ENCODE results near the gene LRRC1. TPM values are rescaled to one million over a fixed set of nuclear protein-coding genes. Genes with fewer than 3 reads are reported as not detected.

LRRC1 gene
- total and polyA plus RNA-seq, 2 of the 13 experiments (the other 11 are each of a cell fraction or from before 2014, with no cell fraction given): 15.6 to 27.7 TPM

DNA sequence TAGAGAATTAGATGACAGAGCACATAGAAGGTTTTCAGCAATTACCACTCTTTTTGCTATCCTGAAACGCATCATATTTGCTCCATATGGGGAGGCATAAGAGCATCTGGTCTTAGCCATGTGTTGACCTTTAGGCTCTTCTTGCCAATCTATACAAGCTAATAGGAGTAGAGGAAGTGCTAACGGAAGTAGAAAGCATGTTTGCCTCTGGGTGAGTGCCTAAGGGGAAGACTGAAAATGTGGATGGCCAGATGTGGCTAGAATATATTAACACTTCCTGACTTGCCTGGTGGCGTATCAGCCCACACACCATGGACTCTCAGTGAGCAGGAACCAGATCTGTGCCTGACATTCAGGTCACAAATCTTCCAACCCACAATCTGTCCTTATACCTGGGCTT, 136.3 kb downstream of the LRRC1 start:
- peaks cover 6% of the 10 kb centered on the region; the same call in 1 of the 2 replicates for H3K4me1 ChIP-seq (ENCODE audit: insufficient read depth, low read length)
- ChIA-PET CTCF (ENCODE audit: low intra/inter-chr PET ratio, low total read pairs) (no interaction called here), POLR2A (no interaction called here)
- TF ChIP-seq ZSCAN9 (CRISPR knock-in tag; IDR thresholded peaks at IDR 0.05; ENCODE audit: borderline replicate concordance): no peak
- H3K4me3 ChIP-seq (replicated peaks in 1 of 3; ENCODE audit: insufficient read depth in 1 of 3, low read depth in 2 of 3, low read length in 3 of 3): no peak overlapping the region
- H3K36me3 ChIP-seq (replicated peaks in 1 of 2; ENCODE audit: control insufficient read depth in 1 of 2, insufficient read depth in 2 of 2, low read length in 2 of 2): no peaks in the 10 kb centered on the region
- H3K9me3 ChIP-seq (ENCODE audit: low read length): no peaks in the 10 kb centered on the region
- intact Hi-C loops (cut with micrococcal nuclease; ENCODE audit: unreplicated experiment): no loop called here
- no peak for ATAC-seq
- no peak overlapping the region for H3K9ac ChIP-seq (ENCODE audit: insufficient read depth, low read depth, low read length)
- no peaks in the 10 kb centered on the region for H3K27me3 ChIP-seq (ENCODE audit: control insufficient read depth in 1 of 2, insufficient read depth in 2 of 2, low read length in 2 of 2)
- H2AFZ ChIP-seq (ENCODE audit: low read length): no peak overlapping the region
- no peaks in the 10 kb centered on the region for H3K79me2 ChIP-seq (ENCODE audit: insufficient read depth, low read length)
- no peak overlapping the region for H3K4me2 ChIP-seq (ENCODE audit: low read depth, low read length)
- no peak for DNase-seq (ENCODE audit: low spot score)
- H3K27ac ChIP-seq (ENCODE audit: extremely low read length, insufficient read depth, low read length): no peak overlapping the region
- 87% methylated on average over 3 of the region's 3 CpGs for WGBS (ENCODE audit: low lambda C conversion rate)
- in situ Hi-C loops (cut with HindIII; ENCODE audit: extremely low pct_ligation_motif_present, low pct_unique_long_range_greater_than_20kb): no loop called here
- no peaks in the 10 kb centered on the region for H4K20me1 ChIP-seq (ENCODE audit: insufficient read depth, low read length)
- no peak for FAIRE-seq
- no TSS peak for BruUV-seq (replicated peaks)

DNA sequence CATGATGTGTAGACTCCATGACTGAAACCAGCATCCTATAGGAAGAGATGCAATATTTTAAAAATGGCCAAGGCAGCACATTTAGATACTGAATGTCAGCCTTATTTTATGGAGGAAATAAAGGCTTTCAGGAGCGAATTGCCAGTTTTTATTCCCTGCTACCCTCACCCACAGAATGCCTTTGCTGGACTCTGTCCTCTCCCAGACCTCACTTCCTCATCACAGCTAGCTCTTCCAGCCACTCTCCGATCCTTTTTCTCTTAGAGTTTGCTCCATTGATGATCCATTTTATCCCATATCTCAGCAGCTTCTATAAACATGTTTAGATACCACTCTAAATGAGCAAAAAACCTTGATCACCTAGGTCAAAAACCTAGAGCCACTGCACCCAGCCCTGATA, 137.7 kb downstream of the LRRC1 start:
- DNase-seq (ENCODE audit: low spot score) (no peak), ATAC-seq (no peak), FAIRE-seq (no peak)
- Histone ChIP-seq H3K4me2 (ENCODE audit: low read depth, low read length) (no peak overlapping the region), H3K9me3 (ENCODE audit: low read length) (no peaks in the 10 kb centered on the region), H3K4me3 (replicated peaks in 1 of 3; ENCODE audit: insufficient read depth in 1 of 3, low read depth in 2 of 3, low read length in 3 of 3) (no peak overlapping the region), H3K79me2 (ENCODE audit: insufficient read depth, low read length) (no peaks in the 10 kb centered on the region), H3K4me1 (ENCODE audit: insufficient read depth, low read length) (peaks cover 6% of the 10 kb centered on the region; the same call in 1 of the 2 replicates), H2AFZ (ENCODE audit: low read length) (no peak overlapping the region), H3K27me3 (ENCODE audit: control insufficient read depth in 1 of 2, insufficient read depth in 2 of 2, low read length in 2 of 2) (no peaks in the 10 kb centered on the region), H4K20me1 (ENCODE audit: insufficient read depth, low read length) (no peaks in the 10 kb centered on the region), H3K36me3 (replicated peaks in 1 of 2; ENCODE audit: control insufficient read depth in 1 of 2, insufficient read depth in 2 of 2, low read length in 2 of 2) (no peaks in the 10 kb centered on the region), H3K27ac (ENCODE audit: extremely low read length, insufficient read depth, low read length) (no peak overlapping the region), H3K9ac (ENCODE audit: insufficient read depth, low read depth, low read length) (no peak overlapping the region)
- ChIA-PET POLR2A (no interaction called here), CTCF (ENCODE audit: low intra/inter-chr PET ratio, low total read pairs) (no interaction called here)
- no TSS peak for BruUV-seq (replicated peaks)
- 75% methylated on average over 2 of the region's 2 CpGs for WGBS (ENCODE audit: low lambda C conversion rate)
- intact Hi-C loops (cut with micrococcal nuclease; ENCODE audit: unreplicated experiment): no loop called here
- in situ Hi-C loops (cut with HindIII; ENCODE audit: extremely low pct_ligation_motif_present, low pct_unique_long_range_greater_than_20kb): no loop called here
- no peak for TF ChIP-seq MAF1 (CRISPR knock-in tag; IDR thresholded peaks at IDR 0.05; ENCODE audit: borderline replicate concordance)
- TF ChIP-seq GLI4 (CRISPR knock-in tag; IDR thresholded peaks at IDR 0.05; ENCODE audit: borderline replicate concordance): no peak
- TF ChIP-seq, protein P1, sequence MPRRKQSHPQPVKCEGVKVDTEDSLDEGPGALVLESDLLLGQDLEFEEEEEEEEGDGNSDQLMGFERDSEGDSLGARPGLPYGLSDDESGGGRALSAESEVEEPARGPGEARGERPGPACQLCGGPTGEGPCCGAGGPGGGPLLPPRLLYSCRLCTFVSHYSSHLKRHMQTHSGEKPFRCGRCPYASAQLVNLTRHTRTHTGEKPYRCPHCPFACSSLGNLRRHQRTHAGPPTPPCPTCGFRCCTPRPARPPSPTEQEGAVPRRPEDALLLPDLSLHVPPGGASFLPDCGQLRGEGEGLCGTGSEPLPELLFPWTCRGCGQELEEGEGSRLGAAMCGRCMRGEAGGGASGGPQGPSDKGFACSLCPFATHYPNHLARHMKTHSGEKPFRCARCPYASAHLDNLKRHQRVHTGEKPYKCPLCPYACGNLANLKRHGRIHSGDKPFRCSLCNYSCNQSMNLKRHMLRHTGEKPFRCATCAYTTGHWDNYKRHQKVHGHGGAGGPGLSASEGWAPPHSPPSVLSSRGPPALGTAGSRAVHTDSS (CRISPR knock-in tag; conservative IDR thresholded peaks at IDR 0.05): no peak
- TF ChIP-seq ZFP41 (CRISPR knock-in tag; IDR thresholded peaks at IDR 0.05; ENCODE audit: borderline replicate concordance): no peak
- TF ChIP-seq HNRNPK (IDR thresholded peaks at IDR 0.05; ENCODE audit: low read depth, low read length, poor library complexity, severe bottlenecking): no peak
- TF ChIP-seq, protein P2, sequence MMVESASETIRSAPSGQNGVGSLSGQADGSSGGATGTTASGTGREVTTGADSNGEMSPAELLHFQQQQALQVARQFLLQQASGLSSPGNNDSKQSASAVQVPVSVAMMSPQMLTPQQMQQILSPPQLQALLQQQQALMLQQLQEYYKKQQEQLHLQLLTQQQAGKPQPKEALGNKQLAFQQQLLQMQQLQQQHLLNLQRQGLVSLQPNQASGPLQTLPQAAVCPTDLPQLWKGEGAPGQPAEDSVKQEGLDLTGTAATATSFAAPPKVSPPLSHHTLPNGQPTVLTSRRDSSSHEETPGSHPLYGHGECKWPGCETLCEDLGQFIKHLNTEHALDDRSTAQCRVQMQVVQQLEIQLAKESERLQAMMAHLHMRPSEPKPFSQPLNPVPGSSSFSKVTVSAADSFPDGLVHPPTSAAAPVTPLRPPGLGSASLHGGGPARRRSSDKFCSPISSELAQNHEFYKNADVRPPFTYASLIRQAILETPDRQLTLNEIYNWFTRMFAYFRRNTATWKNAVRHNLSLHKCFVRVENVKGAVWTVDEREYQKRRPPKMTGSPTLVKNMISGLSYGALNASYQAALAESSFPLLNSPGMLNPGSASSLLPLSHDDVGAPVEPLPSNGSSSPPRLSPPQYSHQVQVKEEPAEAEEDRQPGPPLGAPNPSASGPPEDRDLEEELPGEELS (CRISPR knock-in tag; IDR thresholded peaks at IDR 0.05): no peak
- TF ChIP-seq RFXANK (CRISPR knock-in tag; IDR thresholded peaks at IDR 0.05): no peak
- no peak for TF ChIP-seq KLF12 (CRISPR knock-in tag; IDR thresholded peaks at IDR 0.05; ENCODE audit: borderline replicate concordance)
- TF ChIP-seq, protein P3, sequence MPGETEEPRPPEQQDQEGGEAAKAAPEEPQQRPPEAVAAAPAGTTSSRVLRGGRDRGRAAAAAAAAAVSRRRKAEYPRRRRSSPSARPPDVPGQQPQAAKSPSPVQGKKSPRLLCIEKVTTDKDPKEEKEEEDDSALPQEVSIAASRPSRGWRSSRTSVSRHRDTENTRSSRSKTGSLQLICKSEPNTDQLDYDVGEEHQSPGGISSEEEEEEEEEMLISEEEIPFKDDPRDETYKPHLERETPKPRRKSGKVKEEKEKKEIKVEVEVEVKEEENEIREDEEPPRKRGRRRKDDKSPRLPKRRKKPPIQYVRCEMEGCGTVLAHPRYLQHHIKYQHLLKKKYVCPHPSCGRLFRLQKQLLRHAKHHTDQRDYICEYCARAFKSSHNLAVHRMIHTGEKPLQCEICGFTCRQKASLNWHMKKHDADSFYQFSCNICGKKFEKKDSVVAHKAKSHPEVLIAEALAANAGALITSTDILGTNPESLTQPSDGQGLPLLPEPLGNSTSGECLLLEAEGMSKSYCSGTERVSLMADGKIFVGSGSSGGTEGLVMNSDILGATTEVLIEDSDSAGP (CRISPR knock-in tag; IDR thresholded peaks at IDR 0.05; ENCODE audit: borderline replicate concordance): no peak
- TF ChIP-seq, protein P4, sequence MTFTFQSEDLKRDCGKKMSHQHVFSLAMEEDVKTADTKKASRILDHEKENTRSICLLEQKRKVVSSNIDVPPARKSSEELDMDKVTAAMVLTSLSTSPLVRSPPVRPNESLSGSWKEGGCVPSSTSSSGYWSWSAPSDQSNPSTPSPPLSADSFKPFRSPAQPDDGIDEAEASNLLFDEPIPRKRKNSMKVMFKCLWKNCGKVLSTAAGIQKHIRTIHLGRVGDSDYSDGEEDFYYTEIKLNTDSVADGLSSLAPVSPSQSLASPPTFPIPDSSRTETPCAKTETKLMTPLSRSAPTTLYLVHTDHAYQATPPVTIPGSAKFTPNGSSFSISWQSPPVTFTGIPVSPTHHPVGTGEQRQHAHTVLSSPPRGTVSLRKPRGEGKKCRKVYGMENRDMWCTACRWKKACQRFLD (CRISPR knock-in tag; IDR thresholded peaks at IDR 0.05; ENCODE audit: borderline replicate concordance): no peak
- TF ChIP-seq ZNF317 (CRISPR knock-in tag; IDR thresholded peaks at IDR 0.05): no peak
- TF ChIP-seq ZNF224 (CRISPR knock-in tag; IDR thresholded peaks at IDR 0.05): no peak

Measured in HepG2 (cell line).